Medulla oblongata (tissue), 1 donor: Measurements from ENCODE around the gene NFKBIB.

Experiments
- DNase-seq: peaks from one replicate; pipeline ENCODE4 v3.0.0-alpha.2; 2015; ENCODE audit errors: extremely low spot score

Gene NFKBIB

DNA sequence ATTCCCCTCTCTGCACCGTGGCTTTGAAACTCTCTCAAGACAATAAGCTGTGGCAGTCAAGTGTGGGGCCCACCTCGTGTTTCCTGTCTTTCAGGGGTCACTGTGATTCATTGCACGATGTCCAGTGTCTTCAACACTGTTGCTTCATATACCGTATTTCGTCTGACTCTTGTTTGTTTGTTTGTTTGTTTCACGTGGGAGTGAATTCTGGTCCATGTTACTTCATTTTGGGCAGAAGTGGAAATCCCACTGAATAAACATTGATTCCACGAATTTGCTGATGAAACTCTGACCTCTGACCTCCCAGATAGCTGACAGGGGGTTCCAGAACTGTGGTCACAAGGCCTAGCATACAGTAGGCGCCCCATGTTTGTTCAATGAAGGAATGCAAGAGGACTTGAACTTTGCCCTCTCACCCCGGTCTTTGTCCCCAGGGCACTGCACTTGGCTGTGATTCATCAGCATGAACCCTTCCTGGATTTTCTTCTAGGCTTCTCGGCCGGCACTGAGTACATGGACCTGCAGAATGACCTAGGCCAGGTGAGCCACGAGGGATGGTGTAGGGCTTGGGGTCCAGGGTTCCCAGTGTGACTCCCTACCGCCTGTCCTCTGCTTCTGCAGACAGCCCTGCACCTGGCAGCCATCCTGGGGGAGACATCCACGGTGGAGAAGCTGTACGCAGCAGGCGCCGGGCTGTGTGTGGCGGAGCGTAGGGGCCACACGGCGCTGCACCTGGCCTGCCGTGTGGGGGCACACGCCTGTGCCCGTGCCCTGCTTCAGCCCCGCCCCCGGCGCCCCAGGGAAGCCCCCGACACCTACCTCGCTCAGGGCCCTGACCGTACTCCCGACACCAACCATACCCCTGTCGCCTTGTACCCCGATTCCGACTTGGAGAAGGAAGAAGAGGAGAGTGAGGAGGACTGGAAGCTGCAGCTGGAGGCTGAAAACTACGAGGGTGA, 5.1 kb downstream of the NFKBIB start:
- no peak for DNase-seq

GRCh38 chr19:38905620-38906019, 5.9 kb downstream of the NFKBIB start:
- no peak for DNase-seq

DNA sequence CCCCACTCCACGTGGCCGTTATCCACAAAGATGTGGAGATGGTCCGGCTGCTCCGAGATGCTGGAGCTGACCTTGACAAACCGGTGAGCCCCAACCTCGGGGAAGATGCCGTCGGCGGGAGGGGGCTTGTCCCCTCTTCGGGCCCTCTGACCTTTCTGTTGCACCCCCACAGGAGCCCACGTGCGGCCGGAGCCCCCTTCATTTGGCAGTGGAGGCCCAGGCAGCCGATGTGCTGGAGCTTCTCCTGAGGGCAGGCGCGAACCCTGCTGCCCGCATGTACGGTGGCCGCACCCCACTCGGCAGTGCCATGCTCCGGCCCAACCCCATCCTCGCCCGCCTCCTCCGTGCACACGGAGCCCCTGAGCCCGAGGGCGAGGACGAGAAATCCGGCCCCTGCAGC, 7.5 kb downstream of the NFKBIB start:
- no peak for DNase-seq

GRCh38 chr19:38907670-38908069, 7.9 kb downstream of the NFKBIB start:
- no peak for DNase-seq

- no peak for DNase-seq
These were observed 9.1 kb downstream of the NFKBIB start for GRCh38 chr19:38908911-38909310.

DNA sequence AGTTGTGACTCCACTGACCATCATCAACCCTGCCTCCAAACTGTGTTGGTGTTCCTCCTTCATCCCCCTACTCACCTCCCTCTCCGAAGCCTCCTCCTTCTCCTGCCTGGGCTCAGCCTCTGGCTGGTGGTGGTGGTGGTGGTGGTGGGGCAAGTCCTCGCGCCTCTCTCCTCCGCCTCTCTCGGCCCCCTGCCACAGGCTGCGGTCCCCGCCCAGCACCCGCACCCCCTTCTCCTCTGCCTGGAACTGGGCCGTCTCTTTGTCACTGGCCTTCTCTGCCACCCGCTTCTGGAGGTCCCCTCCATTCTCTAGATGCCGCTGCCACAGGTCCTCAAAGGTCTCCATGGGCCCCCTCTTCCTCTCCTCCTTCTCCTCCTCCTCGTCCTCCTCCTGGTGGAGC, 10.7 kb downstream of the NFKBIB start:
- DNase-seq = no peak

DNA sequence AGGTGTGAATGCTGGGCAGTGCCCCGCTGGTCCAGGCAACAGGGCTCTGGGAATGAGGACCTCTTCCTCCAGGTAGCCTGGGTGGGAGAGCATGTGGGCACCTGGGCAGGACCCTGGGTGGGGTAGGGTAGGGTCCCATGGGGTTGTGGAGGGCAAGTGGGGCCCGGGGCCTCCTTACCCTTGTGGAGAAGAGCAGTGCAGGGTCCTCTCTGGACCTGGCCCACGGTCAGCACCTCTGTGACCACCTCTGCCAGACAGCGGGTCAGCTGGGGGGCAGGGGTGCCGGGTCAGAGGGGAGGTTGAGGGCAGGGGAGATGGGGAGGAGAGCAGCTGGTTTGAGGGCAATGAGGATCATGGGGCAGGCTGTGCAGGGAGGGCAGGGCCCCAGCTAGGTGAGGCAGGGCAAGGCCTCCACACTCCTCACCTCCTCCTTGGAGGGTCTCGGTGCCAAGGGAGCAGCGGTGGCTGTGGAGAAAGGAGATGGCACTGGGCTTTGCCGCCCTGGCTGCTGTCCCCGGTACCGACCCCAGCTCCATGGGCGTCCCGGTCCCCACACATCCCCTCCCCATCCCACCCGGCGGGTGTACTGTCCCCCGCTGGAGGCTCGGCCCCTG, 11.7 kb downstream of the NFKBIB start:
- DNase-seq = no peak

- no peak for DNase-seq
These were observed 13.1 kb downstream of the NFKBIB start for GRCh38 chr19:38912600-38913514.

DNA sequence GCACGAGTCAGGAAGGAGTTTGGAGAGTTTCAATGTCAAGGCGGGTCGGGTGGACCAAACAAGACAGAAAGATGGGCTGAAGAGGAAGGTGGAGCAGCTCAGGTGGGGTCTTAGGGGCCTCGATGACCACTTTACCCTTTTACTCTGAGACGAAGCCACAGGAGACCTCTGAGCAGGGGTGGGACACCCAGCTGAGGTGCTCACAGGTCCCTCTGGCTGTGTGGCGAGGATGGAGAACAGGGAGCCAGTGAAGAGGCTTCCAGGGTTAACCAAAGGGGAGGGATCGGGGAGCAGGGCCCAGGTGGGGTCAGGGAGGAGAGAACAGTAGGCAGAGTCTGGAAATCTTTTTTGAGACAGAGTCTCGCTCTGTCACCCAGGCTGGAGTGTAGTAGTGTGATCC, 14.2 kb downstream of the NFKBIB start:
- DNase-seq = no peak

DNA sequence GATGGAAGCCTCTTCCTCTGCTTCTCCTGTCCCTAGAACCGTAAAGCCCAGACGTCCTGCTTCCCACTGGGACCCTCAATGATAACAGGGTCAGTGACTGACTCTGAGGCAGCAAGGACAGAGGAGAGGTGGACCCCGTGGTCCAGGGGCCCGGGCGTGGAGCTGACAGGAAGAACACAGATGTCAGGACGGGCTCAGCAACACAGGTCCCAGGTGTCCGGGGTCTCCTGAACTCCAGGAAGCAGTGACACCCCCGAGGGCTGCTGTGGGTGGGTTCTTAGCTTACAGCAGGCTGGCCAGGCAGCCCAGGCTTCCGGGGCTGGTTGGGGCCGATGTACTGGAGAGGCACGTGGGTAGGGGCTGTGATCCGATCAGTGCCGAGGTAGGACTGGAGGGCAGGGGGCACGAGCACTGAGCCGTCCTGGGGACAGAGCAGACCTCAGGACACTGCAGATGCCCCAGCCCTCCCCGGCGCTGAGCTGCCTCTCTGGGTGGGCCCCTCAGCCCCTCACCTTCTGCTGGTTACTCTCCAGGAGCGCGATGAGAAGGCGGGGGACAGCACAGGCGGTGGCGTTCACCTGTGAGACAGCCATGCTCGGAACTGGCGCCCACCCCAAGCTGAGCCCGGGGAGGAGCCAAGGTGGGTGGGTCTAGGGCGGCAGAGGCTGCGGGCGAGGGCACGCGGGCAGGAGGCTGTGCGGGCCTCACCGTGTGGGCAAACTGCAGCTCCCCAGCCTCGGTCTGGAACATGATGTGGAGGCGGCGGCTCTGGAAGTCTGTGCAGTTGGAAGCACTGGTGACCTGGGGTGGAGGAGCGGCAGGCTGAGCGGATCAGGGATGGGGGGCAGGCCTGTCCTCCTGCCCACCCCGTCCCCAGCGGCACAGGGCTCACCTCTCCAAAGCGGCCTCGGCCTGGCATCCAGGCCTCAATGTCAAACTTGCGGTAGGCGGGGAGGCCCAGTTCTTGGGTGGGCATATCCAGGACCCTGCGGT, 15.9 kb downstream of the NFKBIB start:
- no peak for DNase-seq

GRCh38 chr19:38917516-38917915, 17.7 kb downstream of the NFKBIB start:
- no peak for DNase-seq

- DNase-seq = no peak
These were observed 18.2 kb downstream of the NFKBIB start for GRCh38 chr19:38917921-38918491.

DNA sequence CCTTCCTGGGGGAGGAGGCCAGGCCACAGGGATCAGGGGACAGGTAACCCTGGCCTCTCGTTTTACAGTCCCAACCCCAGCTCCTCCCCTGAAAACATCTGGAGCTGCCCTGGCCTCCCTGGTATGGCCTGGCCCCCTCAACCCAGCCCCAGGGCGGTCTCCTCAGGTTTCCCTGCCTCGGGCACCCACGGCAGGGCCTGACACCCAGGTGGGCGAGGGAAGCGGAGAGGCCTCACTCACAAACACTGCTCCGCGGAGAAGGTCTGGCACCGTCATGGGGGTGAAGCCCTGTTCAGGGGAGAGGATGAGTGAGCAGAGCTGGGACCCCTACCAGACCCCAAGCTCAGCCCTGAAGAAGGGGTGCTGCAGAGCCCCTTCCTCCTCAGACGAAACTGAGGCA, 18.8 kb downstream of the NFKBIB start:
- no peak for DNase-seq

GRCh38 chr19:38919837-38920601, 20.2 kb downstream of the NFKBIB start:
- DNase-seq = no peak

GRCh38 chr19:38920602-38921419, 21.0 kb downstream of the NFKBIB start:
- no peak for DNase-seq

GRCh38 chr19:38921420-38922274, 21.9 kb downstream of the NFKBIB start:
- no peak for DNase-seq

DNA sequence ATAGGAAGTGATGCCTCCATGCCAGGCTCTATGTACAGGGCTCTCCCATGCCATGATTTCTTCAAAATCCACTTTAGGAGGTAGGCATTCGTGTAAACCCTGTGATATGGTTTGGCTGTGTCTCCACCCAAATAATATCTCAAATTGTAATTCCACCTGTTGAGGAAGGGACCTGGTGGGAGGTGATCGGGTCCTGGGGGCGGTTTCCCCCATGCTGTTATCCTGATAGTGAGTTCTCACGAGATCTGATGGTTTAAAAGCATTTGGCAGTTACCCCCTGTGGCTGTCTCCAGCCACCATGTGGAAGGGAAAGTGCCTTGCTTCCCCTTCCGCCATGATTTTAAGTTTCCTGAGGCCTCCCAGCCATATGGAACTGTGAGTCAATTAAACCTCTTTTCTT, 22.7 kb downstream of the NFKBIB start:
- no peak for DNase-seq

DNA sequence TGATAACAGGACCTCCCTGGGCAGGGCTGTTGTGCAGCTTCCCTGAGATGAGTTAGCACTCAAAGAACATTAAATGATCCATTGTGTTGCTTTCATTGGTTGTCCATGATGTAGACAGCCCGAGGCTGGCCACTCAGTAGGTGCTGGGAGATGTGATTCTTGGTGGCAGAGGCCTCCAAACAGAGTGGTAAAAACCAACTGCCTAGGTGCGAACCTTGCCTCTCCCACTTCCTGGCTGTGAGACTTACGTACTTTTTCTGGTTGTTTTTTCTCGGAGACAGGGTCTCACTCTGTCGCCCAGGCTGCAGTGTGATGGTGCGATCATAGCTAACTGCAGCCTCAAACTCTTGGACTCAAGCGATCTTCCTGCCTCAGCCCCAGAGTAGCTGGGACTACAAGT, 24.6 kb downstream of the NFKBIB start:
- DNase-seq = no peak
